Measurements from ENCODE around the gene CAVIN2.

Gene CAVIN2

GRCh38 chr2:191877875-191878274 is 31.0 kb upstream of the CAVIN2 start:
- no peak for TF ChIP-seq CTCF (IDR thresholded peaks at IDR 0.05; ENCODE audit: control extremely low read depth, extremely low read depth, low read depth, missing control alignments)
- POLR2A ChIA-PET = no interaction called here
- CTCF ChIA-PET = no interaction called here
- no peak for DNase-seq (ENCODE audit: extremely low spot score)

- CTCF ChIA-PET = interaction anchor here (1.1 to 1.6 kb wide), 2 partner anchors 12 to 14 kb away, joined by 3 to 4 read pairs; no protein-coding TSS in a partner anchor
- no peak for TF ChIP-seq CTCF (IDR thresholded peaks at IDR 0.05; ENCODE audit: control extremely low read depth, extremely low read depth, low read depth, missing control alignments)
- POLR2A ChIA-PET = no interaction called here
- no peak for DNase-seq (ENCODE audit: extremely low spot score)
Measured at GRCh38 chr2:191875859-191876258, 29.0 kb upstream of the CAVIN2 start.

GRCh38 chr2:191870744-191871143 is 23.9 kb upstream of the CAVIN2 start:
- ChIA-PET CTCF (interaction anchor here (0.9 to 4.2 kb wide), 10 partner anchors 13 to 292 kb away, joined by 3 to 46 read pairs (median 3); no protein-coding TSS in a partner anchor), POLR2A (interaction anchor here (0.7 kb wide), 1 partner anchor 140 kb away, joined by 4 read pairs; no protein-coding TSS in a partner anchor)
- no peak for TF ChIP-seq CTCF (IDR thresholded peaks at IDR 0.05; ENCODE audit: control extremely low read depth, extremely low read depth, low read depth, missing control alignments)
- no peak for DNase-seq (ENCODE audit: extremely low spot score)

- ChIA-PET POLR2A (no interaction called here), CTCF (interaction anchor here (0.6 to 4.2 kb wide), 8 partner anchors 9 to 293 kb away, joined by 3 to 46 read pairs (median 4); no protein-coding TSS in a partner anchor)
- no peak for TF ChIP-seq CTCF (IDR thresholded peaks at IDR 0.05; ENCODE audit: control extremely low read depth, extremely low read depth, low read depth, missing control alignments)
- DNase-seq (ENCODE audit: extremely low spot score) = no peak
Measured at GRCh38 chr2:191869781-191870180, 22.9 kb upstream of the CAVIN2 start.

- POLR2A ChIA-PET = no interaction called here
- TF ChIP-seq CTCF (IDR thresholded peaks at IDR 0.05; ENCODE audit: control extremely low read depth, extremely low read depth, low read depth, missing control alignments) = no peak
- CTCF ChIA-PET = interaction anchor here (0.6 to 4.2 kb wide), 8 partner anchors 8 to 314 kb away, joined by 3 to 46 read pairs (median 4); no protein-coding TSS in a partner anchor
- DNase-seq (ENCODE audit: extremely low spot score) = no peak
Measured at GRCh38 chr2:191869178-191869577, 22.3 kb upstream of the CAVIN2 start.

GRCh38 chr2:191867507-191867847 is 20.6 kb upstream of the CAVIN2 start:
- CTCF ChIA-PET = interaction anchor here (2.5 kb wide), 1 partner anchor 295 kb away, joined by 16 read pairs; no protein-coding TSS in a partner anchor
- no peak for DNase-seq (ENCODE audit: extremely low spot score)
- POLR2A ChIA-PET = no interaction called here
- no peak for TF ChIP-seq CTCF (IDR thresholded peaks at IDR 0.05; ENCODE audit: control extremely low read depth, extremely low read depth, low read depth, missing control alignments)
